NT2/D1 (cell line): Measurements from ENCODE around the gene ACADS.

Experiments
- SUZ12 ChIP-seq: IDR thresholded peaks from 2 replicates; pipeline ENCODE4 v1.6.1; 2011; ENCODE audit not compliant: insufficient read length, insufficient read depth; ENCODE audit errors: extremely low read depth
- YY1 ChIP-seq: IDR thresholded peaks from 2 replicates; pipeline ENCODE4 v1.6.1; 2011; ENCODE audit not compliant: insufficient read length, insufficient read depth
- ZNF274 ChIP-seq: IDR thresholded peaks from 2 replicates; pipeline ENCODE4 v1.6.1; 2011; ENCODE audit warnings: mild to moderate bottlenecking, low read depth, low read length

- TF ChIP-seq YY1 (no peak), ZNF274 (no peak), SUZ12 (no peak)
These were observed 40.9 kb downstream of the ACADS start for GRCh38 chr12:120766566-120766965.
